ENCODE results near the gene SPATA20. TPM values are rescaled to one million over a fixed set of nuclear protein-coding genes. Genes with fewer than 3 reads are reported as not detected.

Gene SPATA20
- total and polyA plus RNA-seq, 2 donors (not counting 3 experiments of a cell fraction or from before 2014, with no cell fraction given) = 42.3 to 51.5 TPM

- POLR2A ChIA-PET = no interaction called here
- Histone ChIP-seq H3K4me2 (ENCODE audit: insufficient read depth, low read length) (peak overlapping the region; percentile 45), H4K20me1 (replicated peaks; ENCODE audit: control insufficient read depth, extremely low read depth, insufficient read depth, low read length) (no peaks in the 10 kb centered on the region), H3K27me3 (ENCODE audit: control insufficient read depth in 2 of 2, insufficient read depth in 2 of 2, low read length in 2 of 2) (no peaks in the 10 kb centered on the region), H3K36me3 (ENCODE audit: control insufficient read depth in 2 of 2, extremely low read depth in 1 of 2, insufficient read depth in 2 of 2, low read length in 2 of 2) (peaks cover 0 to 2% of the 10 kb centered on the region in 2 experiments), H3K4me1 (ENCODE audit: control insufficient read depth, extremely low read depth, insufficient read depth, low read length) (peaks cover 7% of the 10 kb centered on the region), H3K9ac (replicated peaks; ENCODE audit: extremely low read depth, insufficient read depth, low read length) (peak overlapping the region; percentile 45), H3K27ac (ENCODE audit: insufficient read depth, low read depth, low read length) (no peak overlapping the region), H3K9me3 (replicated peaks; ENCODE audit: control insufficient read depth, insufficient read depth, low read length) (no peaks in the 10 kb centered on the region), H3K4me3 (replicated peaks in 1 of 3; ENCODE audit: insufficient read depth in 1 of 3, low read depth in 1 of 3, low read length in 3 of 3) (peak overlapping the region in 2 of 3 experiments; percentile 46 to 58), H3K79me2 (ENCODE audit: control insufficient read depth, insufficient read depth, low read length) (no peaks in the 10 kb centered on the region), H3K9me1 (replicated peaks; ENCODE audit: control insufficient read depth, extremely low read depth, insufficient read depth, low read length) (no peaks in the 10 kb centered on the region), H2AFZ (ENCODE audit: low read depth, low read length) (peak overlapping the region; percentile 84)
- TF ChIP-seq MYC (IDR thresholded peaks at IDR 0.05; ENCODE audit: low read depth, low read length) (no peak), POLR2A (IDR thresholded peaks at IDR 0.05; ENCODE audit: low read depth, low read length) (no peak), GATA2 (IDR thresholded peaks at IDR 0.05; ENCODE audit: insufficient read depth, insufficient read length, low read depth, low read length) (no peak), JUN (IDR thresholded peaks at IDR 0.05; ENCODE audit: borderline replicate concordance, insufficient read depth, insufficient read length, low read depth) (no peak), MAX (IDR thresholded peaks at IDR 0.05; ENCODE audit: insufficient read depth, insufficient read length) (no peak), EZH2 (IDR thresholded peaks at IDR 0.05; ENCODE audit: borderline replicate concordance, low read depth, low read length, severe bottlenecking) (no peak), FOS (IDR thresholded peaks at IDR 0.05; ENCODE audit: borderline replicate concordance, insufficient read depth, low read length) (no peak), POLR2AphosphoS5 (IDR thresholded peaks at IDR 0.05; ENCODE audit: insufficient read depth, low read depth, low read length) (no peak), CTCF (IDR thresholded peaks at IDR 0.05; ENCODE audit: extremely low read depth in 1 of 2, insufficient read depth in 1 of 2, low read depth in 1 of 2, low read length in 2 of 2) (no peak)
- DNase-seq (ENCODE audit: low read depth, low spot score) = no peak
- dilution Hi-C loops (cut with MboI; ENCODE audit: extremely low pct_ligation_motif_present, low sequenced_read_pairs) (no loop called here), intact Hi-C loops (cut with micrococcal nuclease) (loop anchor here (1.0 to 10.0 kb wide), 8 partner anchors 65 to 607 kb away; partner anchors contain the start of gene NME1)
- CTCF ChIA-PET = interaction anchor here (7.6 to 8.4 kb wide), 2 partner anchors 79 to 147 kb away, joined by 150 to 398 read pairs; no protein-coding TSS in a partner anchor
- no TSS peak for BruUV-seq (replicated peaks)
- FAIRE-seq = no peak
These were observed 736 bp downstream of the SPATA20 start for GRCh38 chr17:50547736-50548083.

Measured in endothelial cell of umbilical vein (primary cell).